CD4-positive, alpha-beta T cell treated with Interleukin-6 for 4 hours (primary cell): ENCODE measurements around the gene TGFBR3.
"Not testable (repeated sequence)": the region's sequence is repeated elsewhere in the genome, so short reads cannot be mapped to it uniquely, and the experiment has no call there.

Experiments
- DNase-seq: peaks from one replicate; pipeline ENCODE4 v3.0.0-alpha.2; 2020; ENCODE audit warnings: mixed read lengths

The TGFBR3 gene

DNA sequence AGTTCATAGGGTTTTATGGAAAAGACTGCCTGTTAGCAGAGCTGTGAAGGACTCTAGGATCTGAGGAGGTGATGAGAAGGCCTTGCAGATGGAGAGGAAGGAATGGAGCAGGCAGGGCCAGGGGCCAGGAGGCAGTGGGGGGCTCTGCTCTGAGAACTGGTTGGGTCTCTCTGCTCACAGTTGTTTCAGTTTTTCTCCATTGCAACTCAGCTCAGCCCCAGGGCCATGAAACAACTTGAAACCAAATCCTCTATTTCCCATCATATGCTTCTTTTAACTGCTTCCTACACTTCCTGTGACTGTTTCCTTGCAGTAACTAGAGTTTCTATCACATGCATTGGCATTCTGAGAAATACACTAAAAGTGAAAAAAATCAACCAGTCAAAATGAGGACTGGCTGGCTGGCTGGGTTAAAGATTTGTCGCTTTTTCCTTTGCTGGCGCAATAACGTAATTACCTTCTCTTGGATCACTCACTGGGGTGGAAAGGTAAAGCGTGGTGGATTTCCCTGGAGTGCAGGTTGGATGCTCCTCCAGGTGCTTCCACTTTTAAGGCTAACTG is 213.3 kb downstream of the TGFBR3 start:
- DNase-seq: no peak

DNA sequence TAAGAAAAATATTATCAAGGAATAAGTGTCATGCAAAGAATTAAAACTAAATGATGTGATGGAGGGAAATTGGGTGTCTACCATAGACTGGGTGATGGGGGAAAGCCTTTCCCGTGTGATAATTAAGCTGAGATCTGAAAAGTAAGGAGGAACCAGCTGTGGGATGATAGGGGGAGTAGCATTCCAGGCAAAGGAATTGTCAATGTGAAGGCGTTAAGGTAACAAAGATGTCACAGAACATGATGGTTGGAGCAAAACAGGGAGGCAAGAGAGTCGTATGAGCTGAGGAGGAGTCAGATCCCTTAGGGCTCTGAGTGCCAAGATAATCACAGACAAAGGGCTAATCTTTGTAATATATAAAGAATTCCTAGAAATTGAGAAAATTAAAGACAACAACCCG is 215.2 kb downstream of the TGFBR3 start:
- no peak for DNase-seq

DNA sequence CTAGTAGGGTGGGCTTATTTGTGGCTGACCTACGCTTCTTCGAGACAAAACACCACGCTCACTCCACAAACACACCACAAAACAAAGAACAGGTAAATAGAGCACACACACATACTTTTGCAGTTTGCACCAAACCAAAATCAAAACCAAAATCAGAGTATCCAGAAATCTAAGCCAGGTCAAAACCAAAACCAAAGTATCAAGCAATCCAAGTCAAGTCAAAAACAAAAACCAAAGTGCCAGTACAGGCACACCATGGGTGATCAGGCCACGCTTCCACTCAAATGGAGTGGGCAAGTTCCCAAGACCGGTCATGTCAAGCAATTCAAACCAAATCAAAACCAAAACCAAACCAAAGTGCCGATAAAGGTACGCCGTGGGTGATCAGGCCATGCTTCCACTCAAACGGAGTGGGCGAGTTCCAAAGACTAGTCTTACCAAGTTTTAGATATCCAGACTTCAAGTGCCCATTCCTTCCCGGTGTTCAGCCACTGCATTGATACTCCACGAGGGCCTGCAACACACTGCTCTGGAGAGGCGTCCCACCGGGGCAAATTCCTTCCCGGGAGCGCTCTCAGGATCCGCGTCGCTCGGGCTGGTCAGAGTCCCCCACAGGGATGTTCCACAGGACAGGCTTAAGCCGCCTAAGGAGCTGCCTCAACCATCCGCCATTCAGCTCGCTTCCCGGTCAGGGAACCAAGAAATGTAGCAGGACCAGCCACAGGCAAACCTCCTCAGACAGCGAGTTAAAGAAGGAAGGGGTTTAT is 216.2 kb downstream of the TGFBR3 start:
- no peak for DNase-seq

DNA sequence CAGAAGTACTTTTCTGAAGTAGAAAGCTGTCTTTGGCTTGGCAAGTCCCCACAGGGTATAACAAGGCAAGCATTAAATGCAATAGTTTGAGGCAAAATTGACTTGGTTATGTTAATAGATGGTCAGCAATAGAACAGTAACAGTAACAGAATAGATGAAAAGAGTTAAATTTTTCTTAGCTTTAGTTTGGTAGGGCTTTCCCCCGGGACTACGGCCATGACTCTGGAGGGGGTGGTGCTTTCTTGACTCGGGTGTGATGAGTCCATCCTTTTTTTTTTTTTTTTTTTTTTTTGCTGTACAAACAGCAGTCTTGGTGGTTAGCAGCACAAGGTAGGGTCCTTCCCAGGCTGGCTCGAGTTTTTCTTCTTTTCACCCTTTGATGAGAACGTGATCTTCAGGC is 219.3 kb downstream of the TGFBR3 start:
- DNase-seq: not testable (repeated sequence)

DNA sequence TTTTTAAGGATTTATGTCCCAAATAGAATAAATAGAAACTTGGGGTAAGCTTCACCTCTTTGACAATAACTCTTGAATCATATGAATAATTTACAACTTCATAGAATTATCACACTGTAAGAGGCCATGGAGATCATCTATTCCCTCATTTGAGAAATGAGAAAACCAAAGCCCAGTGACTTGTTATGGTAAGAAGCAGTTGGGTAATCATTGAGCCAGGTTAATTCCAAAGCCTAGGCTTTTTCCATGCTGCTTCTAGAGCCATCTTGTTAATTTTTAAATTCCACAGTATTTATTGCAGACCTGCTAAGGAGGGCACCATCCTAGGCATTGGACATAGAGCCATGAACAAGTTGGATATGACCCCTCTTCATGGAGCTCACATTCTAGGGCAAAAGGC is 224.8 kb downstream of the TGFBR3 start:
- no peak for DNase-seq

DNA sequence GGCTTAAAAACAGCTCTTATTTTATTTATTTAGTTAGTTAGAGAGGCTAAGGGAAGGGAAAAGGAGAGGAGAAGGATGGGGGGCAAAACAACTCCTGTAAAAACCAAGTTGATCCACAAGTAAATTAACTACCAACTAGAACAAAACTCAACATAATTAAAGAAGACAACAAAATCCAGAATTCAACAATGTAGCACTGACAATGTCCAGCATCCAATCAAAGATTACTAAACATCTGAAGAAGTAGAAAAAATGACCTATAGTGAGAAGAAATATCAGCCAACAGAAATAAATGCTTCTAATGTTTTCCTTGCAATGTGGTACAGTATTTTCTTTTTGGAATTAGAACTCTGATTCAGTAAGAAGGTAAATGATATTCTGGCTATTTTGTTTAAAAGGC is 225.2 kb downstream of the TGFBR3 start:
- no peak for DNase-seq

DNA sequence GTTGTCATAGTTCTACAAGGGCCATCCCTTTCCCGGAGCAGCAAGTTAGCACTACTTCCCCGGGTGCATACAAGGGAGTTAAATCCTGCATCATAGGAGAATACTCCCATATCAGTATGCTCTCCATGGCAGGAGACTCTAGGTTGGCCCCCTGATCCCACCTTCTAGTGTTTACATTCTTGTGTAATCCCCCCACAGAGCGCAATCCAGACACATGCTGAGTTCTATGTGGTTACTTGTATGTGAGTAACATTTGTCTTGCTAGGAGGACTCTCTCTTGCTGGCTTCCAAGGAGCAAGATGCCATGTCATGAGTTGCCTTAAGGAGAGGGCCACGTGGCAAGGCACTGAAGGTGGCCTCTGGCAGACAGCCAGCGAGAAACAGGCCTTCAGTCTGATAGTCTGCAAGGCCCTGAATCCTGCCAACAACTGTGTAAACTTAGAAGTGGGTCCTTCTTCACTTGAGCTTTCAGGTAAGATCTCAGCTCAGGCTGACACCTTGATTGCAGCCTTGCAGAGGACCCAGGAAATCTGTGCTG is 230.0 kb downstream of the TGFBR3 start:
- DNase-seq: no peak

DNA sequence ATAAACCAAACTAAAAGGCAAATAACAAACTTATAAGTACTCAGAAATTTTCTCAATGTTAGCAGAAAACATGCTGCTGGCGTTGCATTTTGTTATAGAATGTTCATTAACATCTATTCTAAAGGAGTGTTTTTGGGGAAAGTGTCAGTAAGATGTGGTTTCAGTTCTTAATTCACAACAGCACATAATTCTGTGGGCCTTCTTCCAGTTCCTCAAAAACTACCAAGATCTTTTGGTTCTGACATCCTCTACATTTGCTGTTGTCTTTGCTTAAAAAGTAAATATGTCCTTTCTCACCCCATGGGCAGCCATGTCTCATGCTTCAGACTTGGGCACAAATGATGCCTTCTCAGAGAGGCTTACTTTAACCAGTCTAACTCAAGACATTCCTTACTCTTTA is 232.8 kb downstream of the TGFBR3 start:
- no peak for DNase-seq

DNA sequence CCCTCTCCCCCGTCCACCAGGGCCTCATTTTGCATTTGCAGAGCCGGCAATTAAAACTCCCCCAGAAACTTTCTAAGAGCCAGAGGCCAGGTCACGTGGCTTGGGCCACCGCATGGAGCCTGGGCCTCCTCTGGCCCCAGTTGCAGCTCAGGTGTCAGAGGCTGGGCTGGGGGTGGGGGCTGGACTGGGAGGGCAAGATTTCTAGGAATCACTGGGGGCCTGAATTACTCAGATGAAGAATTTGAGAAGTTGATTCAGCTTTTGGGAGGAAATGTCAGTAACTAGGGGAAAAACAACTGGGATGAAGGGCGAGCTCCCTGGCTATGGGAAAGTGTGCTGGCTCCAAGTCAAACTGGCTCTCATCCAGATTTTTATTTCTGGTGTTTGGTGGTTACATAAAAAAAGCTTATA is 234.3 kb downstream of the TGFBR3 start:
- DNase-seq: no peak

DNA sequence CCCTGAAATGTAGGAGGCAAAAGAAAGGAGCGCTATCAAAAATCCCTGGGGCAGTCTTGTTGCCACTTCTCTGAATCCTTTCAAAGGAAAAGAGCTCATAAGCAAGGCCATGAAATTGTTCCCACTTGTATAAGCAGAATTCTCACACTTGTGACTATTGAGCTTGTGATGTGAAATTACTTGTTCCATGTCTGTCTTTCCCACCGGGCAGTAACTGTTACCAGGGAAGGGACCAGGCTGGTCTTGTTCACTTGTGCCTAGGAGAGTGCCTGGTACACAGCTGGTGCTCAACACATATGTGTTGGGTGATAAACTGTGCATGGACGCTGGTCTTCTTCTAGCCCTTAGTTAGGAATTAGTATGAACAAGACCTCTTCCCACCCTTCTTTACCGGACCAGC is 234.7 kb downstream of the TGFBR3 start:
- no peak for DNase-seq

DNA sequence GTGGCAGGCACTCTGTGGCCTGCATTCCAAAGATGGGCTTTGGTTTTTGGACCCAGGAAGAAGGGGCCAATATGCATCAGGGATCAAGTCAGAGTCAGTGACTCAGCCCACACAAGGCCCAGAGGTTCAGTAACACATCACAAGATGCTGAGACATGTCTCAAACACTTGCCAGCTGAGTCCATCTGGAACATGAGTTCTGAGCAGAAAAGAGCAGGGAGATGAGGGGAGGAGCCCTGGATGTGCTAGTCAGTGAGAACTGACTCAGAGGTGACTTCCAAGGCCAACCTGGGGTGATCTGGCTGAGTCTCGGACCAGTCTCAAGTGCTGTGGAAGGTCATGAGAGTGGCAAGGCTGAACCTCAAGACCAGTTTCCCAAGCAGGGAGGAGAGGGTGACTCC is 235.2 kb downstream of the TGFBR3 start:
- no peak for DNase-seq

DNA sequence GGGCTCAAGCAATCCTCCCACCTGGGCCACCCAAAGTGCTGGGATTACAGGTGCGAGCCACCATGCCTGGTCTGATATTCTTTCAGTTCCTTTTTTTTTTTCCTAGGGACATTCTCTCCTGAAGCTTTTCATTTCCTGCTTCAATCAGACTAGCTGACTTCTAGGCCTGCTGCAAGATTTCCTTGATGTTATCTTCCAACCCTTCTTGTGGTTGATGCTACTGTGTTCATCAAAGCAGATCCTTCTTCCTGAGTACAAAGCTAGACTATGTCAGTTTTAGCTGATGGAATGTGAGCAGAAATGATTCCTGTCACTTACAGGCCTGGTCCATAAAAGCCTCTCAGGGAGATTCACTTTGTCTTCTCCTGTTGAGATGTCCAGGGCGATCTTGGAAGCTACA is 238.9 kb downstream of the TGFBR3 start:
- no peak for DNase-seq

DNA sequence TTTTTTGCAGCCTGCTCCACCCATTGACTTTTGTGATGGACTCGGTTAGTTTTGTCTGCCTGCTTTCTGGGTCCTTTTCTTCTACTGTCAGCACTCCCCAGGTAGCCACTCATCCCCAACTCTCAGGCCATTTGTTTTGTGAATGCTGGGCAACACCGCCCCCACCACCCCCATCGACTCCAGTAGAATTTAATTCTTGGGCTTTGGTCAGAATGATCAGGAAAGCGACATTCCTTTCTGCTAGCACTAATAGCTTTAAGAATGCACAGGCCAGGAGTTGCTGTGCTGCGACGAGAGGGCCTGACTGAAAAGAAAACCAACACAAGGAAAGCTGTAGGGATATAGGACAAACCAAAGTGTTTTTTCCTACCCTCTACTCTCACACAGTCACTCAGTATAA is 240.9 kb downstream of the TGFBR3 start:
- no peak for DNase-seq

DNA sequence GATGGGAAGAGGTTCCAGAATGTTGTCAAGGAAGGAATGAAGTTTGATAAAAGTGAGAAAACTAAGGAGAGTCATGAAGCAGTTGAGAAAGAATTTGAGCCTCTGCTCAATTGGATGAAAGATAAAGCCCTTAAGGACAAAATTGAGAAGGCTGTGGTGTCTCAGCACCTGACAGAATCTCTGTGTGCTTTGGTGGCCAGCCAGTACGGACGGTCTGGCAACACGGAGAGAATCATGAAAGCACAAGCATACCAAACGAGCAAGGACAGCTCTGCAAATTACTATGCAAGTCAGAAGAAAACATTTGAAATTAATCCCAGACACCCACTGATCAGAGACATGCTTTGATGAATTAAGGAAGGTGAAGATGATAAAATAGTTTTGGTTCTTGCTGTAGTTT is 242.5 kb downstream of the TGFBR3 start:
- DNase-seq: no peak

DNA sequence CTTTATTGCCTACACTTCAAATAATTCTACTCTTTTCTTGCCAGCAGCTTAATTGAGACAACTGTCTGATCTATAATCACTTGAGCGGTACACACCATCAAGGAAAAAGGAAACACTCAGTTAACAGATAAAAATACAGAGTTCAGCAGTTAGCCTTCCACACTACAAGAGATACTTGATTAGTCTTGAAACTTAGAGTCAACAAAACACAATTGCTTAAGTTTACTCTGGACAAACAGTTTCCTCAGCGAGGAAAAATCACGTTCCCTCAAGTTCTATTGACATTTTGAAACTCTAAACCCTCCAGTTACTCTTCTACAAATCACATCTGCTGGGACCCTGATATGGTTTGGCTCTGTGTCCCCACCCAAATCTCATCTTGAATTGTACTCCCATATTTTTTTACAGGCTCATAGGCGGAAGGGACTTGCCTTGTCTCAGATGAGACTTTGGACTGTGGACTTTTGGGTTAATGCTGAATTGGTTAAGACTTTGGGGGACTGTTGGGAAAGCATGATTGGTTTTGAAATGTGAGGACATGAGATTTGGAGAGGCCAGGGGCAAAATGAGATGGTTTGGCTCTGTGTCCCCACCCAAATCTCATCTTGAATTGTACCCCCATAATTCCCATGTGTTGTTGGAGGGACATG is 244.9 kb downstream of the TGFBR3 start:
- no peak for DNase-seq

DNA sequence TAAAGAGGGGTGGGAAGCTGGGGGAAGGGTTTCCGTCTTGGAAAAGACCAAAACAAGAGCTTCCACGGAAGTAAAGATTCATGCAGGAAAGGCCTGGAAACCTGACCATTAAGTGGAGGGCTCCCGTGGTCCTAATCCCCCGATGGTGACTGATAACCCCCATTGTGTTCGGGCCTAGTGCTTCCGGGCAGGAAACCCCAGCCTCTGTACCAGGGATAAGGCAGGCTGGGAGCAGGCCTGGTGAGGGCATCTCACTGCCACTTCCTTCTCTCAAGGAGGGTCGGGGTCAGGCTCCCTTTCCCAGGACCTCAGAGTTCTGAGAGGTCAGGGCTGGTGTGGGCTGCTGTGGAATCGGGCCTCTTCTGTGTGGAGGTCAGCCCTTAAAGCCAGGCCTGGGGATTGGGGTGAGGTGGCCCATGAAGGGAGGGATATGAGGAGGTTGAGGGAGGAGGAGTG is 248.4 kb downstream of the TGFBR3 start:
- no peak for DNase-seq

DNA sequence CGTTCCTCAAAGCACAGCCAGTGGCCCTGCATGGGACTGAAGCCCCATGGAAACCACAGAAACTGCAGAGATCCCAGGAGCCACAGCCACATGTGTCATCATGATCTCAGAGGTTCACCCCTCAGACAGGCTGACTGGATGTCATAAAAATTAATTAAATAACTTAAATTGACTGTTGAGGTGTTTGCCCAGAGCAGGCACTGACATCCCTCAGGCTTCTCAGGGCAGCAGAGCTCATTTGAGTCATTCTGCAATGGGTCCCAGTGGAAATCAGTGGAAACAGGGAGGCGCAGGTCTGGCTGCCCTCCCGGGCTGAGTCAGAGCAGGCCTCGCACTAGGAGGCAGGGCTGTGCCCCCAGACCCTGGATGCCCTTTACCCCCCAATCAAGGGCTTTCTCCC is 250.2 kb downstream of the TGFBR3 start:
- no peak for DNase-seq

DNA sequence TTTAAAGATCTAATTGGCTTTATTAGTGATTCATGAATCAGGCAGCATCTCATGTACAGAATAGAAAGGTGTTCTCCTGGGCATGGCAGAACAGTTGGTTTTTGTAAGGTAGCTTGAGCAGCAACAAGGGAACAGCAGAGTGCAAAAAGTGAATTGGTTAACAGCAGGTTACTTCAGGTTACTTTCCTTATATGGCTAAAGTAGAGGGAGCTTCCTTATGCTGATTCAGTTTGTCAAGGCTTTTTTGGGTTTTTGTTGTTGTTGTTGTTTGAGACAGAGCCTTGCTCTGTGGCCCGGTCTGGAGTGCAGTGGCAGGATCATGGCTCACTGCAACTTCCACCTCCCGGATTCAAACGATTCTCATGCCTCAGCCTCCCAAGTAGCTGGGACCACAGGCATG is 252.5 kb downstream of the TGFBR3 start:
- DNase-seq: no peak

DNA sequence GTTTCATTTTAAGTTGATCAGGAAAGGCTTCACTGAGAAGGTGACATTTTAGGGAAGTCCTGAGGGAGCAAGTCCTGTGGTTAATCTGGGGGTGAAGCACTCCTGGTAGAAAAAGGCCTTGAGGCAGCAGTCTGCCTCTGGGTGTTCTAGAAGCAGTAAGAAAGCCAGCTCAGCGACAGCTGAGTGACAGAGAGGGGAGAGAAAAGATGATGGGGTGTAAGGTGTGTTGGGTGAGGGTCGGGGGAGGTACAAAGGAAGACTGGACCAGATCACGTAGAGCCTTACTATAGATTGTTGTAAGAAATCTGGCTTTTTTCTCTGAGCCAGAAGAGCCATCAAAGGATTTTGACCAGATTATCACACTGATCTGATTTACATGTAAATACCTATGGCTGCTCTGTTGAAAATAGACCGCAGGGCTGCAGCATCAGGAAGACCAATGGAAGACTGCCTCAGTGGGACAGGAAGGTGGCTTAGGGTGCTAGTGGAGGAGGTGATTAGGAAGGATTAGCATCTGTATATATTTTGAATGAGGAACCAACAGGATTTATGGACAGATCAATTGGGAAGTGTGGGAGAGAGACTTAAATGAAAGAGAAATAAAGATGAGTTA is 254.1 kb downstream of the TGFBR3 start:
- no peak for DNase-seq

DNA sequence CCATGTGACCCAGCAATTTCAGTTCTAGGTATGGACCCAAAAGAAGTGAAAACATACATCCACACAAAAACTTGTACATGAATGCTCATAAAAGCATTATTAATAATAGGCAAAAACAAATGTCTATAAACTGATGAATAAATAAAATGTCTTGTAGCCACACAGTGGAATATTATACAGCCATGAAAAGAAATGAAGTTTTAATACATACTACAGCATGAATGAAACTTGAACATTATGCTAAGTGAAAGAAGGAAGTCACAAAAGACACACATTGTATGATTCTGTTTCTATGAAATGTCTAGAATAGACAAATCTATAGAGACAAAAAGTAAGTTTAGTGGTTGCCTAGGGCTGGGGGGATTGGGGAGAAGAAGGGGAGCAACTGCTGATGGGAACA is 255.1 kb downstream of the TGFBR3 start:
- no peak for DNase-seq
